HG03025 (cell line): ENCODE results near the gene MED13L.

Experiments
- ATAC-seq: cut with Tn5 transposase; IDR thresholded peaks from one replicate; pipeline ENCODE4 v1.9.1; 2021; ENCODE audit warnings: mild to moderate bottlenecking, moderate library complexity; ENCODE audit not compliant: unreplicated experiment, low FRiP score

The MED13L gene

GRCh38 chr12:116159593-116160200 lies 117.8 kb downstream of the MED13L start:
- ATAC-seq = no peak

DNA sequence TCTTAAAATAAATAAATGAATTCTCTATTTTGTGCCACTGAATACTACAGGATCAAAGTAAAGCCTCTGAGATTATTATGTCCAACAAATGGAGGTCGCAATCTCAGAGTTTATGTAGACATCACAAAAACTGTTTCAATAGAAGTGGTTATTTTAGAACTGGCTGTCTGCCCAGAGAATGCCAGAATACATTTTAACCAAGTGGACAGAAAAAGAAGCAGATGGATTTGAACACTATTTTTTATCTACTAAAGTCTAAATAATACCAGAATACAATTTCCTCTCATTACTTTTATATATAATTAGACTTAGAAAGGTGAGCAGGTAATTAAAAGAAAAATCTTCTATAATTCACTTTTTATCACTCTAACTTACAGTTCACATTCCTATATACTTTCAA lies 118.3 kb downstream of the MED13L start:
- ATAC-seq = no peak

DNA sequence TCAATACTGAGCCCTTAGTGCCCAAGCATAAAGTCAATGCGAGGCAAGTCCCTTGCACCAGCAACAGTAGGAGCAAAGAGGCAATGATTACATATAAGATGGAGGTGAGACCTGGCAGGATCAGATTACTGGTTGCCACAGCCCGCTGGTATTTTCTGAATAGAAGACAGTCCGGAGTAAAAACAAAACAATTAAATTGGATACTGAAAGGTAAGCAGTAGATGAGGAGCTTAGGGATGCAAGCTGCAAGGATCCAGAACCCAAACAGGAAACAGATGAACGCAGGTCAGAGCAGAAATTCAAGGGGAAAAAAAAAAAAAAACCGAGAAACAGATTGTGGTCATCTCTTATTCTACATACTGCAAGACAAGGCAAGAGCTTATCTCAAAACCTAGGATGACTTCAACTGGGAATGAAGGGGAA lies 119.6 kb downstream of the MED13L start:
- ATAC-seq = no peak

- ATAC-seq = no peak
Measured at GRCh38 chr12:116156614-116157013, 120.9 kb downstream of the MED13L start.

DNA sequence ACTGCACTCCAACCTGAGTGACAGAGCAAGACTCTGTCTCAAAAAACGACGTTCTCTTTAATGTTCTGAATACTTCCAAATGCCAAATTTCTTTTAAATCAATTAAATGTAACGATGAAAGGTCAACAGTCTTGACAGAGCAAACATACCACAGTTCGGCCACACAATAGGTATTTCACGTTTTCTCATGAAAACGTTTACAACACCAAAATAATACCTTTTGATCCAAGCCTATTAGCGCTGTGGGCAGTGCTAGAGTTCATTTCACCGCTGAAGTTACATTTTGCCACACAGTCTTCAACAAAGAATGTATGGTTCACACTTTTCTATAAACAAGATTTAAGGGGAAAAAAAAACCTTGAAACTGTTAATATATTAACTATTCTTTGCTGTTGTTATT lies 122.1 kb downstream of the MED13L start:
- ATAC-seq = no peak

GRCh38 chr12:116153983-116154382 lies 123.5 kb downstream of the MED13L start:
- ATAC-seq = no peak

DNA sequence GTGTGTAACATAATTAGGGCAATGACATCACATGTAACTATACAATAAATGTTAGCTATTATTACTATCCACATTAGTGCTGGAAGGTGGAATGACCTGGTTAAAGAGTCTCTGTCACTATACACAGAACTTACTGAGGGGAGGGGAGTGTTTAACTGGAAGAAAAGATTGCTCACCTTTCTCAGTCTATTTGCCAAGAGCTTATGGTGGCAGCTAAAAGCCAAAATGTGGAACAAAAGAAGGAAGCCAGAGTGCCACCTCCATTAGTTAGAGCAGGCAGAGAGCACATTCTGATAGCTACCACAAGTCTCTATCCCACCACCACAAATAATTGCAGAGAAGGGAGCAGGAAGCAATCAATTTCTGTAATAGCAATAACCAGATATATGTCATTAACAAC lies 124.4 kb downstream of the MED13L start:
- no peak for ATAC-seq

DNA sequence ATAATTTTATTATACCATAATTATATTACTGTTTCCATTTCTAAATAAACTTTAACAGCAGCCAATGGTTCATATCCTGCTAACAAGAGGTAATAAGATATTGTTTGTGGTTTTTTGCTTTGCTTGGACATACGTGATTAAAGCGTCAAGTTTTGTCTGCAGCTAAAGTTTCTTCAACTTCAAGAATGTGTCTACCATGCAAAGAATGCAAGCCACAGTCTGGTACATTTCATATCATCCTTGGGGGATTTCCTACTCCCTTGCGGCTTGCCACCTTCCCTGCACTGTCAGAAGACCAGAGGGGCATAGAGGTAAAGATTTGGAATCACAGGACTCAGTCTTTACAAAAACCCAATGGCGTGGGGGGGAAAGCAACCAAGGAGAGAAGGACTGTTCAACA lies 125.2 kb downstream of the MED13L start:
- no peak for ATAC-seq

DNA sequence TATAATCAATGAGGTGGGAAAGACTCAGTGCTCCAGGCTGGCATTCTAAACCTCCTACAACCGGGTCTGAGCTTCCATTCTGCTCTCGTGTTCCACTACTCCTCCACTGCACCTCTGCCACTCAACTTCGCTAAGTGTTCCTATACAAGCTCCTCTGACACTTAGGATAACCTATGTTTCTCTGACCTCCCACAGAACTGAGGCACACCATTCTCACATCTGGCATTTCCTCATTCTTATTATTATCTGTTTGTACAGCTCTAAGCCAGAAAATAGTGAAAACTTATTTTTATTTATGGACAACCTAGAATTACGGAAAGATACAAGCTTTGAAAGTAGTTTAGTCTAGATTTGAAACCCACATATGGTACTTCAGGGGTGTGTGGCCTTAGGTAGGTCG lies 127.0 kb downstream of the MED13L start:
- no peak for ATAC-seq

GRCh38 chr12:116150001-116150400 lies 127.5 kb downstream of the MED13L start:
- no peak for ATAC-seq

DNA sequence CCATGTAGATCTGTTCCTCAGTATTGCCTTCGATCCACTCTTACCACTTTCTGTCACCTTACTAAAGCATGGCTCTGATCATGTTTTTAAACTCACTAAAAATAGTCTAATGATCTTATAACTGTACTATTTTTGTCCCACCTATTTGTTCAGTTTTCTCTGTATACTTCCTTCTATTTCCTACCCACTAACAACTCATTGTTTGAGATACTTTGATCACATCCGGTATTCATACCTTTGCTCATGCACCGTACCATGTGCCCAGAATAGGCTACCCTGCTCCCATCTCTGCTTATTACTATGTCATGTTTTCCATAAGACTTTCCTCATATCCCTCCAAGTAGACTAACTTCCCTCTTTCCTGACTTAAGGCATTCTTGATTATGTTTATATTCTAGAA lies 128.6 kb downstream of the MED13L start:
- ATAC-seq = no peak

- ATAC-seq = no peak
Measured at GRCh38 chr12:116146386-116146785, 131.1 kb downstream of the MED13L start.

DNA sequence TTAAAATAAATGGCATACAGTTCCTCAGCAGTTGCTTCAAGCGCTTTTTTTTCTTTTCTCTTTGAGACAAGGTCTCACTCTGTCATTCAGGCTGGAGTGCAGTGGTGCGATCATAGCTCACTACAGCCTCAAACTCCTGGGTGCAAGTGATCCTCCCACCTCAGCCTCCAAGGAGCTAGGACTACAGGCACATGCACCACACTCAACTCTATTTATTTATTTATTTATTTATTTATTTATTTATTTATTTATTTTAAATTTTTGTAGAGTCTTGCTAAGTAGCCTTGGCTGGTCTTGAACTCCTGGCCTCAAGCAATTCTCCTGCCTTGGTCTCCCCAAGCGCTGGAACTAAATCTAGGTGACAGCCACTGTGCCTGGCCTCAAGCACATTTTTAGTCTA lies 132.0 kb downstream of the MED13L start:
- ATAC-seq = no peak

GRCh38 chr12:116144384-116144783 lies 133.1 kb downstream of the MED13L start:
- no peak for ATAC-seq

DNA sequence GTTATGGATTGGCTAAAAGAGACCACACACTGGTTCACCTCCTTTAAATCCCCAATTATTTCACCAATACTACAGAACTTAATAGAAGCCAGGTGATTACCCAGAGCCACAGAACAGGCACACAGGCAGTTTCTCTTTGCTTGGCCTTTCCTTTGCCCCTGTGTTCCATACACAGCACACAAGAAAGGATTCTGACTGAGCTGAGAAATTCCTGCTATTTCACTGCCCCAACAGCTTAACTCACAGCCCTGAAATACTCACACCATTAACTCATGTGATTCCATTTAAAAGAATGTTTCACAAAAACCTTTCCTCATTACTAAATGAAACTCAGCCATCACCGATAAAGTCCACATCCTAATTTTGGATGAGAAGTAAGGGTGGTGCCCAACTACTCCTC lies 133.6 kb downstream of the MED13L start:
- ATAC-seq = no peak

DNA sequence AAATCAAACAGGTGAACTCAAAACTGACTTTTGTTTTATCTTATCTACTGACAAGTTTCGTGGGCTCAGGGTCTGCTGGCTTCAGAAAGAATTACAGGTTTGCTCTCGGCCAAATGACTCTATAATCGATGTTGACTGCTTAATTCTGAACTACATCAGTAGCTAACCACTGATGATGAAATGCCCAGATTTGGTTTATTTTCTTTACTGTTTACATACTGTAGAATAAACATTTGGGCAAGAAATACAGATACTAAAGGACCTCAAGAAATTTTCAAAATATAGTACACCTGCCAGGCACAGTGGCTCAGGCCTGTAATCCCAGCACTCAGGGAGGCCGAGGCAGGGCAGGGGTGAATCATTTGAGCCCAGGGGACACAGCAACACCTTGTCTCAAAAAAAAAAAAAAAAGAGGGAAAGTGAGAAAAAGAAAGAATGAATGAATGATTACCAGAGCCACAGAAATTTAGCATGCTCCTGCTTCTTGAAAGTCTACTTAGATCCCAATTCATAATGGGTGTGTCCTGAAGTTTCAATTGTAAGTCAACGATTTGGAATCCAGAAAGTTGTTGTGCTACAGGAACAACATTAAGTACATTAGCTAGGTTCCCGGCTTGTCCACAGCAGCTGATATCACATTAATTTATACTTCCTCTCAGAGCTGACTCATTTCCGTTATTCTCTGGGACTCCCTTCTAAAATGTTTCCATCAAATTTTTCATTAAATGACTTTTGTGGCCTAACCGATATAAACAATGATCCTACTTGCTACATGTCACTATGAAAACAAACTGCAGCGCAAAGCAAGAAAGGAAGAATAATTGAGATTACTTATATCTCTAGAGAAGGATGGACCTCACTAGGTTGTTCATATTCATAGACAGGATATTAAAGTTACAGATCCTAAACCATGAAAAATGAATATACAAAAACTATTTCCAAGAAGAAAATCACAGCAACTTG lies 134.3 kb downstream of the MED13L start:
- ATAC-seq = no peak

DNA sequence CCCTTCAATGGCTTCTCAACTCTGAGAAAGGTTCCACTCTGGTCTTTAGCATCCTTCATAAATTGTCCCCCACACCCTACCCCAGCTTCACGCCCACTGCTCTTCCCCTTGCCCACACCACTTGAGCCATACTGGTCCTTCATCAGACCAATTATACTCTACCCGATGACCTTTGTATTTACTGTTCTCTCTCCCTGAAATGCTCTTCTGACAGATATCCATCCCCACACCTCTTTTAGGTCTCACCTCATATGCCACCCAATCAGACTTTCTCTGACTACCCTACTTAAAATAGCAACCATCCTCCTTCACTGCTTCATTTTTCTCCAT lies 135.7 kb downstream of the MED13L start:
- no peak for ATAC-seq

GRCh38 chr12:116141110-116141832 lies 136.2 kb downstream of the MED13L start:
- no peak for ATAC-seq

- ATAC-seq = no peak
Measured at GRCh38 chr12:116140529-116140928, 137.0 kb downstream of the MED13L start.

DNA sequence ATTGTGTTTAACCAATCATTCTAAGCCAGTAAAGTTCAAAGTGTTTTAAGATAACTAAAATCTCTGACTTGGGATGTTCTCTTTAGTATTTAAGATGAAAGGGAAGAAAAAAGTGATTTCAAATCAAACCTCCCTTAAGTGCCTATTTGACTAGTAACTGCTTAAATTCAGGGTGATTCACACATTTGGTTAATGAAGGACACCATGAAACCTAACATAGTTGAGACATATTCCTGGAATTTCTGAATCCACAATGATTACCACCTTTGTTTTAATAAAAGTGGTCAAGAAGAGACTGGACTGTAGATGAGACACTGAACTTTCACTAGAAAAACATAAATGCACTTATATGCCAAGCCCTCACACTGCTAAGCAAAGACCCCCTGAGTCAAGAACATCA lies 138.7 kb downstream of the MED13L start:
- no peak for ATAC-seq

DNA sequence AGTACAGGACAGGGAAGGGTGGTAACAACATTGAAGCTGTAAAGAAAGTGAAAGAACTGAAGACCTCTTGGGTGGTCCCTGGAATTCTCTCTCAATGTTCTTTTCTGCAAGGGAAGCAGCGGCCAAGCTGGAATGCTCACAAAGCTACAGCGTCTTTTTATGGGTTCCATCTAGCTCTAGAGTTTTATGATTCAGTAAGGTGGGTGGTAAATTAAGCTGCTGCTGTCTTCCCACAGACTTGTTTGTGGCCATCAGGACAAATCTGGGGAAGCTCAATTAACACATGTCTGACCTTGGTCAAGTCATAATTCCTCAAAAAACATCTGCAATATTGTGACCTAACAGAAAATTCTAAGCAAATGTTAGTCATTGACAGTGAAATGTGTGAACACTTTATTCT lies 139.1 kb downstream of the MED13L start:
- ATAC-seq = no peak
